HG02588 (cell line): Measurements from ENCODE around the gene ADCY3.

ENCODE experiments used
- ATAC-seq: cut with Tn5 transposase; IDR thresholded peaks from one replicate; pipeline ENCODE4 v1.9.1; 2021; ENCODE audit warnings: mild to moderate bottlenecking, moderate library complexity; ENCODE audit not compliant: unreplicated experiment

Gene ADCY3

GRCh38 chr2:24920098-24920808 is at the start of gene ADCY3:
ADCY3 (minus strand) TSS chr2:24920237; CDS start chr2:24918987, 1,250 bp downstream.
- peak; percentile 49 for ATAC-seq

- ATAC-seq = no peak
These were observed 49.7 kb upstream of the ADCY3 start for GRCh38 chr2:24969784-24970183.

- ATAC-seq = no peak
These were observed 41.9 kb upstream of the ADCY3 start for GRCh38 chr2:24961903-24962302.

GRCh38 chr2:24959761-24960160 is 39.7 kb upstream of the ADCY3 start:
- no peak for ATAC-seq

- no peak for ATAC-seq
These were observed 38.4 kb upstream of the ADCY3 start for GRCh38 chr2:24958411-24958935.

- ATAC-seq = no peak
These were observed 37.9 kb upstream of the ADCY3 start for GRCh38 chr2:24957976-24958375.

- no peak for ATAC-seq
These were observed 37.2 kb upstream of the ADCY3 start for GRCh38 chr2:24957221-24957620.

GRCh38 chr2:24955921-24956320 is 35.9 kb upstream of the ADCY3 start:
- no peak for ATAC-seq

- no peak for ATAC-seq
These were observed 35.2 kb upstream of the ADCY3 start for GRCh38 chr2:24955232-24955631.

GRCh38 chr2:24950102-24950501 is 30.1 kb upstream of the ADCY3 start:
- no peak for ATAC-seq

- ATAC-seq = no peak
These were observed 28.5 kb upstream of the ADCY3 start for GRCh38 chr2:24948506-24948905.

GRCh38 chr2:24947561-24948157 is 27.6 kb upstream of the ADCY3 start:
- no peak for ATAC-seq

GRCh38 chr2:24945907-24946306 is 25.9 kb upstream of the ADCY3 start:
- no peak for ATAC-seq

- no peak for ATAC-seq
These were observed 23.5 kb upstream of the ADCY3 start for GRCh38 chr2:24943427-24944053.

GRCh38 chr2:24939353-24939752 is 19.3 kb upstream of the ADCY3 start:
- ATAC-seq = no peak

GRCh38 chr2:24937236-24937635 is 17.2 kb upstream of the ADCY3 start:
- no peak for ATAC-seq

GRCh38 chr2:24935145-24935544 is 15.1 kb upstream of the ADCY3 start:
- ATAC-seq = no peak

GRCh38 chr2:24932715-24933114 is 12.7 kb upstream of the ADCY3 start:
- ATAC-seq = no peak

- peak; percentile 73 for ATAC-seq
These were observed 10.7 kb upstream of the ADCY3 start for GRCh38 chr2:24930768-24931167.

GRCh38 chr2:24929230-24929629 is 9.2 kb upstream of the ADCY3 start:
- ATAC-seq = no peak

GRCh38 chr2:24928036-24928435 is 8.0 kb upstream of the ADCY3 start:
- ATAC-seq = no peak
